HG02870 (cell line): ENCODE measurements around the gene CDAN1.

ENCODE experiments used
- ATAC-seq: cut with Tn5 transposase; IDR thresholded peaks from one replicate; pipeline ENCODE4 v1.9.1; 2021; ENCODE audit warnings: mild to moderate bottlenecking, moderate library complexity; ENCODE audit not compliant: unreplicated experiment

CDAN1 gene

DNA sequence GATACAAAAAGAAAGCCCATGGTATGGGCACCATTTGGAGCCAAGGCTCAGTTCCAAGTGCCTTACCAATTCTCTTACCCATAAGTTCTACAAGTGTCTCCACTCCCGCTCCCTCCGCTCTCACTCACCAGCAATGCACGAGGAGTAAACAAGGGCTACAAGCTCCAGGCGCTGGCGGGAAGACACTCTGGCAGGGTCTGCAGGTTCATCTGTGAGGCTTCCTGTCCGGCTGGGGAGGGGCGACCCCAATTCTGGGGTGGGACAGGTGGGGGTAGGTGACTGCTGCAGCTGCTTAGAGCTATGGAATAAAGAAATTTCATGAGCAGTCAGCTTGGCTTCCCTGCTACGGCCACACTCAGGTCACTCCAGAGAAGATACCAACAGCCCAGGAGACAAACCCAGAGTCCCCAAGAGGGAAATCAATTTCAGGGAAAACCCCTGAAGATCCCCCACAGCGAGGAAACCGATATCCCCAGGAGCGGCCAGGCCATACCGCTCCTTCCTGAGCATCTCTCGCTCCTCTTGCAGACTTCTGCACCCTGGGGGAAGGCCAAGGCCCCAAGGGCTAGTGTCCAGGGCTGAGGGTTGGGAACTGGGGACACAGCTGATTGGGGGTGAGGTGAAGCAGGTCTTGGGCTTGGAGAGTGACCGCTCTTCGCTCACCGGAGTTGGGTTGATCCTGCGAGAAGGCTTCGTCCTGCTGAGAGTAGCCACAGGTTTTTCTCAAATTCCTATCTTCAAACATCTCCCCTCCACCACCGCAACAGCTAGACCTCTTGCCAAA, 1.4 kb downstream of the CDAN1 start:
- ATAC-seq = no peak

DNA sequence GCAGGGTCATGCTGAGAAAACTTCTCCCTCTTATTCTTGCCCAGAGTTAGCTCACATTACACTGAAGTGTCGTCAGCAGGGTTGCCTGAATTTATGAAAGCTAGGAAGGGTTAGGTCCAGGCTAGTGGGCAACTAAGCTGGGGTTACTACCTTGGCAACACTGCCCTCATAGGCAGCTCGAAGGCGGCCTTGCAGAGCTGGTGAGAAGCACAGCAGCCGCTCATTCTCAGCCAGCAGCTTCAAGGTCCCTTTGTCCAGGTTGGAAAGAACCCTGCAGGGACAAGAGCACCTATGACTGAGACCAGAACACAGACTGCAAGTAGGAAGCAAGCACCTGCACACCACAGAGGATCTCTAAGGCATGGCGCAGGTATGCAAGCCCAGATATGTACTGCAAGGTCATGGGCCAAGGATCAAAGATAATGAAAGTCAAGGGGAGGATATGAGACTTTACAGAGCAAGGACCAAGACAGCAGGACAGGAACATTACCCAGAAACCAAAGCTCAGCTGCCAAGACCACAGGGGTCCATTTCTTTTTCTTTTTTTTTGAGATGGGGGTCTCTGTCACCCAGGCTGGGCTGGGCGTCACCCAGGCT, 2.8 kb downstream of the CDAN1 start:
- no peak for ATAC-seq

DNA sequence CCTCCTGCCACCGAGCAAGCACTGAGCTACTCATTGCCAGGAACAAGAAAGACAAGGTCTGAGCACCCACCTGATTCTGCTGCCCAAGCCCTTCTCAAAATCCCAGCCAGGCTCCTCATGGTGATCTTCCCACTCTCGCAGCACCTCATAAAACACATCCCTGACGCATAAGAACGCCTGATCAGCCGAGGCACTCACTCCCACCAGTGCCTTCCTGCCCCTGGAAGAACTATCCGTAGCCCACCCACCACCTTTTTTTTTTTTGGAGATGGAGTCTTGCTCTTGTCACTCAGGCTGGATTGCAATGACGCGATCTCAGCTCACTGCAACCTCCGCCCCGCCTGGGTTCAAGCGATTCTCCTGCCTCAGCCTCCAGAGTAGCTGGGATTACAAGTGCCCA, 3.9 kb downstream of the CDAN1 start:
- ATAC-seq = no peak

DNA sequence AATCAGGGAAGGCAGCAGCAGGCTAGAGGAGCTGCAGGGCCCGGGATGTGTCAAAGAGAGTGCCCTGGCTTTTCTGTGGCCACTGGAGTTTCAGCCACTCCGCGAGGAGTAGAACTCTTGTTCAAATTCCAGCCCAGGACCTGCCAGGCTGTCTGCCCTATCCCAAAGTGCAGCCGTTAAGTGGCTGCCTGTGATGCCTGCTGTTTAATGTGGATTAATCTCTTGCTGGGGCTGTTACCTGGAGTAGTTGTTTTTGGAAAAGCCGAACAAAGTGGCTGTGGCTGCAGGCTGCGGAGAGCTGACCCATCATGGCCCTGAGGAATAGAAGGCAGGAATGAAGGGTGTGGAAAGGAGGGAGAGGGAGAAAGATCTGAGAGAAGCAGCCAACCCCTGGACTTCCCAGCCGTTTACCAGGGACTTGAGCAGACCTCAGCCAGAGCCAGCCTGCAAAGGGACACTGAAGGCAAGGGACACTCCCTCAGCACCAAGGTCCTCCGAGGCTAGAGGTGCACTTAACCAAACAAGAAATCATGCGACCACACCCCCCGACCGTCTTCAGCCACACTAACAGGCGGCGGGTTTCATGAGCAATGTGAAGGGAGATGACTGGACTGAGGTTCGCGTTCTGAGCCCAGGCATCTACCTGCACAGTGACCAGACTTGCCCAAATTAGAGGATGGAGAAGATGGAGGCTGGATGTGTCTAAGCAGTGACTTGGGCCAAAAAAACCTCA, 4.7 kb downstream of the CDAN1 start:
- no peak for ATAC-seq

DNA sequence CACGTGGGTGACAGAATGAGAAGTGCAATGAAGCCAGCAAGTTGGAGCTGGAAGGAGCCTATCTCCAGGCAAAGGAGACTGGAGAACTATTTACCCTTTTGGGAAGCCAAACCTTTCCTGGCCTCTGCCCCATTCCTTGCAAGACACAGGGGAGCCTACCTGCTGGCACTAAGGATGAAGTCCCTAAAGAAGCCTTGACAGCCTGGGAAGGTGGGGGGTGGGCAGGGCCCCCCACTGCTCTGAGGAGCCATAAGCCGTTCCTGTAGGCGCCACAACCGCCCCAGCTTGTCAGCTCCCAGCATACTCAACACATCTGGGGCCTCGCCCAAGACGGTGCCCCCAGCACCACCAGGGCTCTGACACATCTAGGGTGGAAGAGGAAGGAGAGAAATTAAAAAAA, 5.5 kb downstream of the CDAN1 start:
- ATAC-seq = no peak

DNA sequence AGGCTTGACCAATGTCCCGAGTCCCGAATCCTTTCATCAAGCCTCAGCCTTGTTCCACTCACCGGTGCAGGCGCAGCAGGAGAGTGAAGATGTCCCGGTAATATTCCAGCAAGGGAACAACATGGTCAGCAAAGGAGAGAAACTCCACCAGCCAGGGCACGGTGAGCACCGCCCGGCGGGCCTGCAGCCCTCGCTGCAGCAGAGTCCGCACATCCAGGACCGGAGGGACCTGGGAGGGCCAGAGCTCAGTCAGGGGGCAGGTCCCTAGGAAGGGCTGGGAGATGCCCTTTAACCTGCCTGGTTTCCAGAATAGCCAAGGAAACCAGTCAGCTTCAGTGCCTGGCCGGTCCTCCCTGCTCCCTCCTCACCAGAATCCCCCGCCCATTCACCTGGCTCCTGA, 6.4 kb downstream of the CDAN1 start:
- ATAC-seq = no peak

DNA sequence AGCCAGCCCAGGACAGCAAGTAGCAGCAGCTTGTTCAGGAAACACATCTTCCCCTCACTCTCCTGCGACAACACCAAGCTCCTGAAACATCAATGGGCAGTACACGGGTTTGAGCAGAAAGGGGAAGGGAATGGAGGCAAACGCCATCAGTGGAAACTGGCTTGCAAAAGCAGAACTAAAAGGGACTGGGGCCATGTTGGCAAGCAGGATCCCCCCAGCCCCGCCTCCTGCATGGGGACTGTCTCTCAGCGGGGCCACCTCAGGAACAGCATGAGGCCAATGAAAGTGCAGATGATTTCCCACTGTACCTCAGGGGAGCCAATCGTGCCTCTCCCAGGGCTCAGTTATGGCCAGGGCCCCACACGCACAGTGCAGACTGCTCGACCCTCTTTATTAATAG, 6.8 kb downstream of the CDAN1 start:
- ATAC-seq = no peak

DNA sequence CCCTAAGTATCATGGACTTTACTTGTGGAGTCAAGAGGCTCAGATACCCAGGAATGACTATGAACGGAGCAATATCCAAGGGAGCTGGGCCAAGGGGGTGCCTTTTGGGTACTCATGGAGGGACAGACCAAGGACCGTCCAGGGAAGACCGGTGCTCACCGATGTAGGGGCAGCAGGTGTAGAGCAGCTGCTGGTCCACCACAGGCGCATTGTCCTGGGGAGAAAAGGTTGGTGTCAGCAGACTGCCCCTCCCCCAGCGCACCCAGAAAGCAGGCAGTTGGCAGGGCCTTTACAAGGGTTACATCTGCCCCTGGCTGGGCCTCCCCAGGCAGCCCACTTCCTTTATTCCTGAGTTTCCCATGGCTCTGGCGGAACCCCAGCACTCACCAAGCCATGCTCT, 7.5 kb downstream of the CDAN1 start:
- no peak for ATAC-seq

DNA sequence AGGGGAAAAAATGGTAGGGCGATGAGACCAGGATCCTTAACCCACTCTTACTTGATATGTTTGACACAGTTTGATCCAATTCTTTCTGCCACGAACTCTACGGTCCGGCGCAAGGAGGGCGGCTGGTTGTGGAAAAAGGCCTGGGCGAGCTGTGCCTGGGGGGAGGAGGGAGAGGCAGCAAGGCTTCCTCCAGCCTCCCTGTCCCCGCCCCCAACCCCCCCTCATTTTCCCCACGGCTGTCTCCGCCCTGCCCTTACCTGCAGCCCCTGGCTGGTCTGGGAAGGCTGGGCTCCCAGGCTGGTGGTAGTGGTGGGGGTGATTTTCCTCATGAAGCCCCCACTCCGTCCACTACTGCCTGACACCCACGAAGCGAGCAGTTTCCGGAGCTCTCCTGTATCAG, 8.0 kb downstream of the CDAN1 start:
- ATAC-seq = no peak

DNA sequence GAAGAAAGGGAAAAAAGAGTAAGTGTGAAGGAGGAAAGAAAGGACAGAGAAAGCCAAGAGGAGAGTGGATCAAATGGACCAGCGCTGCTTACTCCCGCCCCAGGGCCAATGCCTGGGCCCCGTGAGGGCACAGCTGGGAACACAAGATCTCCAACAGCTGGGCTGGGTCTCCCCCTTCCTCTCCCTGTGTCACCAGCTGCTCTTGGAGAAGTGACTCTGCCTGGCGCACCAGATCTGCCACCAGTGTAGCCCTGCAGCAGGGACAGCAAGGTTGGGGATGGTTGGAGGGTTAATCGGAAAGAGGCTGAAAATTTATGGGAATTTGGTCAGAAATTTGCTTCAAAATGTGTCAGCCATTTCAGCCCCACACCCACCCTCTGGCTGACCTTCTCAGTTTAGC, 8.4 kb downstream of the CDAN1 start:
- ATAC-seq = no peak

DNA sequence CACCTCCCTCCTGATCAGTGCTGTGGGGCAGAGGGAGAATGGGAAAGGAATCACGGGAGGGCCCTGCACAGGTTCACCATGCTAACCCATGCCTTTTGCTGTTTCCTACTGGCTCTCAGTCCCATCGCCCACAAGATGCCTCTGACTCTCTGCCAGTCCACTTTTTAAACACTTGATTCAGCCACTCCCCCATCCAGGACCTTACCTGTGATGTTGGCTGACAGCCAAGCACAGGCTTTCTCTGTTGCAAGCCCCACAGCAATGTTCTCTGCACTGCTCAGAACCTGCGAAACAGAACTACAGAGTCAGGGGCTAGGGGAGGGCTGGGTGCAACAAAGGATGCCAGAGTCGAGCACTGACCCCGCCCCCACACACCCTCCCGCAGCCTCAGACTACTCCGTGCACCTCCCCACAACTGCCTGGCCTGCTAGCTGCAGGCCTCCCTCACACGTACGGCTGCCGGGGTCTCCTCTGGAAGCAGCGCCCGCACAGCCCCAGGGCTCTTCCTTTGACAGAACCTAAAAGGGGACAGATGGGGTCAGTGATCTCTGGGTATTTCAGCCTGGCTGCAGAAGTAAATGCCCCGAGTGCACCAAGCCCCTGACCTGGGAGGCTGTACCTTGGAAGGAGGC, 9.1 kb downstream of the CDAN1 start:
- no peak for ATAC-seq

DNA sequence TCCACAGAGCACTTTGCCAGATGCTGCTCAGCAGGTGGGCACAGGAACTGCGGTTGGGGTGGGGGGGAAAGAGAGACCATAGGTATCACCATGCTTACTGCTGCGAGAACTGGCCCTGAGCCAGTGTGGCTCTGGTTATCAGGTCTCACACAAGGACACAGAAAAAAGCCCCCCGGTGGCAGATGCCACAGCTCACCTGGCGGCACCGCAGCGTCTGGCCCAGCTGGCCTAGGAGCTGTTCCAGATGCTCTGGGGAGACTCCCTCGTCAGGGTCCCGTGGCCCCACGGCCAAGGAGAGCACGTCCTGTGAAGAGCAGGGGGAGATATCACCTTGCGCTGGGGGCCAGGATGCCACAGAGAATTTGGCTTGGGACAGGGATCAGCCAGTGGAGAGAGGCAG, 10.8 kb downstream of the CDAN1 start:
- no peak for ATAC-seq

DNA sequence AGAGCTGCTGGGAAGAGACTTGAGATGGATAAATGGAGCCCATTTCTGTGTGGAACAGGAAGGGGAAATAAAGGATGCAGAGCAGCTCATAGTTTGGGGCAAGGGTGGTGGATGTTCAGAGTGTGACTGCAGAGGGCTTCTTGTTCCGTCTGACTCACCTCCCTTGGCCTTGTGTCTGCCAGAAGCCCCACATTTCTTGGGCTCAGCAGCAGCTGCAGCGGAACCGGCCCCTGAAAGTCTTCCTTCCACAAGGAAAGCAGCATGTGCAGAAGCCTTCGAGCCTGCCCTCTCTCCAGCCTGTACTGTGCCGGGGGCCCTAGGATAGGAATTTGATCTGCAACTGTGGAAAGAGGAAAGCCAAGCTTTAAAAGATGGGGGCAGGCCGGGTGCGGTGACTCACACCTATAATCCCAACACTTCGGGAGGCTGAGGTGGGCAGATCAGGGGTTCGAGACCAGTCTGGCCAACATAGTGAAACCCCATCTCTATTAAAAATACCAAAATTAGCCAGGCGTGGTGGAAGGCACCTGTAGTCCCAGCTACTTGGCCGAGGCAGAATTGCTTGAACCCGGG, 11.5 kb downstream of the CDAN1 start:
- ATAC-seq = no peak

DNA sequence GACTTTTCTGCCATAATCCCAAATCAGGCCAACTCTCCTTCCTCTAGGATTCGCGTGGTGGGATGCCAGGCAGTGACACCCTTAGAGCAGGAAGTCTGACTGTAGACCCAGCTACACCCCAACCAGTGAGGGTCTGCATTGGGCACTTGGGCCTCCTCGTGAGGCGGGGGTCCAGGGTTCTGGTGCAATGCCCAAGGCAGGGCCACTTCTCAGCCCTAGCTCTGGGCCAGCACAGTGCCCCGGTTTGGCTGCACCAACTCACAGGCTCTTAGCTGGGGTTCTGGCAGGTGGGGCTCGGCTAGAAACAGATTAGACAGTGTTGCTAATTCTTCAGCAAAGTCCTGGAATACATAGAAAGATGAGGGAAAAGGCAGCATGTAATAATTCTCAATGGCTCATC, 12.7 kb downstream of the CDAN1 start:
- ATAC-seq = no peak

DNA sequence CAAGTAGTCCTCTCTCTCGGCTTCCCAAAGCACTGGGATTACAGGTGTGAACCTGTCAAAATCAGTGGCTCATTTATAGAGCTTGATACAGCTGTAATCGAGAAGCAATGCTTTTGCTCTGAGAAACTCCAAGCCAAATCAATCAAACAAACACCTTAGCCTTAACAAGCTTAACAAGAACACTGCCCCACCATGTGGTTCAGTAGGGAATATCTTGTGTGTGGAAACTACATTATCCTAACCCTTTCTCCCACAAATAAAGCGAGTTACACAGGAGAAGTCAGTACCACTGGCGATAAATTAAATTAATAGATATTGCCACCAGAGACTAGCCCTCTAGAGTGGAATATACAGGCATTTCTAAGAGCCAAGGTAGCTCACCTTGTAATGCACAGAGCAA, 13.9 kb downstream of the CDAN1 start:
- no peak for ATAC-seq

DNA sequence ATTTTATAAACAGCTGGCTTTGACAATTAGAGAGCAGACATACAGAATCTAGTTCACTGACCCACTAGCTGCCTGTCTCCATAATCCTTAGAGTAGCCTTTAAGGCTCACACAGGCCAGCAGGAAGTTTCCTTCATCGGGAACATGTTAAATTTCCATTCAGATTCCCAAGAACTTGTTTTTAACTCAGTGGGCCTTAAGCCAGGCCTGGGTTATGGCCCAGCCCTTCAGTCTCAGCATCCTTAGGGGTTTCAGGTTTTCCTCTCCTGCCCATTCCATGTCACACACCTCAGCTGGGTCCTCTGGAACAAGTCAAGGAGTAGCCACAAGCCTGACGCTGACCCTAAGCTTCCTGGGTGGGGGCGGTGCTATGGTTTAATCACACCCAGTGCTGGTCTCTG, 15.0 kb downstream of the CDAN1 start:
- no peak for ATAC-seq

DNA sequence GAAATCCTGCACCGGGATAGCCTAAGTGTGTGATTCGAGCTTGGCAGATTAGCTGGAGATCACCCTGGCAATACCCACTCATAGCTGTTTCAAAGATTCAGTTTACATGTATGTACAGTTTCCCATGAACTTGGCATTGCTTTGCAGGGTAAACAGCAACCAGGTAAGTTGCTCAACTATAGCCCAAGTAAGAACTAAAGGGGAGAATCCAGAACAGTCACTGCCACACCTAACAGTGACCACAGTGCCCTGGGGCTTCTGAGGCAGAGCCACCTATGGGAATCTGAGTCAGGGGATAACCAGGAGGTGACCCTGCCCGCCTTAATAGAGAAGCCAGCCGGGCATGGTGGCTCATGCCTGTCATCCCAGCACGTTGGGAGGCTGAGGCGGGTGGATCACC, 15.9 kb downstream of the CDAN1 start:
- no peak for ATAC-seq

DNA sequence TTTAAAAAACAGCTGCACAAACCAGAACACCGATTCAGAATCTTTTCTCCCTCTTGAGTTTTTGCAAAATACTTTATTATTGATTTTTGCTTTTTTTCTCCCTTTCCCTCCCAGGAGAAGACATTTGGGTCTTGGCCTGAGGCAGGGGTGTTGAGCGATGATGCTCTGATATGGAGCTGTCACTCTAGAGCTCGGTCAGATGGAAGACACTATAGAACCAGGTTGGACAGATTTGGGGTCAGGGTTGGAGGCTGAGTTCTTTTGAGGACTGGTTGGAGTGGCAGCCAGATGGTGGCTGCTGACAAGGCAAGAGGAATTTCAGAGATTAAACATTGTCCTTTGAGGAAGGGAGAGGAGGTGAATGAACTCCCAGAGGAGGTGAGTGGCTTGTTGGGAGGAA, 16.9 kb downstream of the CDAN1 start:
- ATAC-seq = no peak

DNA sequence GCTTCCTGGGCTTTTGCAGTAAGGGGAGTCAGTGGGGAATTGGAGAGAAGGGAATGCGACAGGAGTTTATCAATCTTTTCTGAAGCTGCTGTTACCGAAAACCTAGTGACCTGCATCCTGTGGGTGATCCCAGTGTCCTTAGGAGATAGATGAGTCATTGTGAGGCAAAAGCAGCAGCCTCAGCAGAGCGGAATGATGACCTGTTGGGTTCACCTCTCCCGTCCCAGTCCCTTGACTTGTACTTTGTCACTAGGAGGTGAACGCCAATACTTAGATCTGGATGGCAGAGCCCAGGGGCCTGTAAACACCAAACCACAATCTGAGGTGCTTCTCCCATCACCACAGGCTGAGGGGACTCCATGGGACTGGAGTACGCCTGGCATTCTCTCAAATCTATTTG, 17.9 kb downstream of the CDAN1 start:
- ATAC-seq = no peak

DNA sequence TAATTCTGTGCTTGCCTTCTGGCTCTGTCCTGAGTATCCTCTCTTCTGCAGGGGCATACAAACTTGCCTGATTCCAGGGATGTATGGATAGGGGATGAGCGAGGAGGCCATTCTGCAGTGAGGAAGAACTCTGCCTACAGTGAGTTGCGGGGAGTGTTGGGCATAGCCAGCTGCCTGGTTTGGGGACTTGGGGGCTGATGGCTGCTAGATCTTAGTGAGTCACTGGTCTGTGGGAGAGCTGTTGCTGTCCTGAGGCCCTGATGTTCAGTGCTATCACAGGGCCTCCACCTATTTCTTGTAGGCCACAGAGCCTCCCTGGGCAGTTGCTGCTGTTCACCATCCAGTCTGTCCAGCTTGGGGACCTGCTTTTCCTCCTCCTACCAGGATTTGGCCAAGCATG, 20.3 kb downstream of the CDAN1 start:
- no peak for ATAC-seq

DNA sequence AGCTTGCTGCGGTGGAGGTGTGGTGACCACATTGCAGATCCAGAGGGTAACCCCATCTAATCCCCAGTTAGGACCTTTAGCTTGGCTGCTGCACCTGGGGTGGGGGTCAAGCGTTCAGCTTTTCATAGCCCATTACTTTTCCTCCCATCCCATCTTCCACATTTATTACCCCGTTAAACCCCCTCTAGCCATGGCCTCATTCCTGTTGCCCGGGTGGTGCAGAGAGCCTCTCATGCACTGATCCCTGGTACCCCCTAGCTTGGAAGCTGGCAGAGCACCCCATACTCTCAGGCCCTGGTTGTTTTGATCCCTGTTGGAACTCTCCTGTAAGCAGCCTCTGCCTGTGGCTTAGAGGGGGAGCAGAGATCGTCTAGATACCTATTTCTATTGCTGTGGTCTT, 20.8 kb downstream of the CDAN1 start:
- ATAC-seq = no peak
